OCI-LY1 (cell line): ENCODE results near the gene CDK5RAP2.

Experiments
- H2AFZ ChIP-seq: fragments of 200-600 bp; sonication (generic), shearing (Covaris generic); 2 replicates; pipeline ENCODE4 v1.6.0; 2014; ENCODE audit warnings: antibody characterized with exemption, mild to moderate bottlenecking, low read length
- H3F3A ChIP-seq: fragments of 200-600 bp; sonication (generic), shearing (Covaris generic); 2 replicates; pipeline ENCODE4 v1.6.0; 2014; ENCODE audit warnings: mild to moderate bottlenecking, antibody characterized with exemption, low read length, moderate library complexity; ENCODE audit not compliant: insufficient read depth
- H3K27ac ChIP-seq: fragments of 200-600 bp; sonication (generic); 2 replicates; pipeline ENCODE4 v1.5.1; 2014; ENCODE audit warnings: low read length, mixed run types, mild to moderate bottlenecking, low read depth; ENCODE audit not compliant: poor library complexity, severe bottlenecking
- H3K27me3 ChIP-seq: fragments of 200-600 bp; sonication (generic); 2 replicates; pipeline ENCODE4 v1.6.0; 2014; ENCODE audit warnings: antibody characterized with exemption, mild to moderate bottlenecking, low read length, moderate library complexity; ENCODE audit not compliant: insufficient read depth
- H3K36me3 ChIP-seq: fragments of 200-600 bp; sonication (generic); 2 replicates; pipeline ENCODE4 v1.6.1; 2014; ENCODE audit warnings: mild to moderate bottlenecking, antibody characterized with exemption, low read length, moderate library complexity, mixed read lengths; ENCODE audit not compliant: insufficient read depth
- H3K4me1 ChIP-seq: fragments of 200-600 bp; sonication (generic); 2 replicates; pipeline ENCODE4 v1.5.1; 2014; ENCODE audit warnings: mild to moderate bottlenecking, low read length, moderate library complexity; ENCODE audit not compliant: insufficient read depth, severe bottlenecking
- H3K4me2 ChIP-seq: fragments of 200-600 bp; sonication (generic), shearing (Covaris generic); 2 replicates; pipeline ENCODE4 v1.6.1; 2014; ENCODE audit warnings: low read length
- H3K4me3 ChIP-seq: fragments of 200-600 bp; sonication (generic); 2 replicates; pipeline ENCODE4 v1.5.1; 2014; ENCODE audit warnings: low read length, low read depth, mild to moderate bottlenecking, mixed read lengths; ENCODE audit not compliant: poor library complexity, severe bottlenecking
- H3K79me2 ChIP-seq: fragments of 200-600 bp; shearing (Covaris generic); 2 replicates; pipeline ENCODE4 v1.6.1; 2016; ENCODE audit warnings: mixed run types, low read length, mixed read lengths; ENCODE audit not compliant: insufficient read depth
- H3K9ac ChIP-seq: fragments of 200-600 bp; sonication (generic), shearing (Covaris generic); 2 replicates; pipeline ENCODE4 v1.6.1; 2014; ENCODE audit warnings: mild to moderate bottlenecking, low read length, mixed read lengths
- H3K9me2 ChIP-seq: fragments of 200-600 bp; sonication (generic), shearing (Covaris generic); 2 replicates; pipeline ENCODE4 v1.6.1; 2014; ENCODE audit warnings: low read depth, mild to moderate bottlenecking, low read length, mixed read lengths
- H3K9me3 ChIP-seq: fragments of 200-600 bp; shearing (Covaris generic); 2 replicates; pipeline ENCODE4 v1.6.1; 2014; ENCODE audit warnings: low read length, mixed read lengths
- H4K20me1 ChIP-seq: fragments of 200-600 bp; sonication (generic), shearing (Covaris generic); 2 replicates; pipeline ENCODE4 v1.6.0; 2016; ENCODE audit warnings: mild to moderate bottlenecking, low read length; ENCODE audit not compliant: insufficient read depth
- CTCF ChIP-seq: fragments of 200-600 bp; sonication (generic), shearing (Covaris generic); IDR thresholded peaks from 2 replicates; pipeline ENCODE4 v1.5.1; 2017; ENCODE audit warnings: mild to moderate bottlenecking, antibody characterized with exemption, low read length, moderate library complexity, mixed read lengths
- EZH2 ChIP-seq: fragments of 200-600 bp; sonication (generic), shearing (Covaris generic); IDR thresholded peaks from 2 replicates; pipeline ENCODE4 v1.8.0; 2017; ENCODE audit warnings: borderline replicate concordance, mixed run types, mild to moderate bottlenecking, antibody characterized with exemption, low read length, moderate library complexity, mixed read lengths

CDK5RAP2 gene

GRCh38 chr9:120447959-120448500, 131.9 kb downstream of the CDK5RAP2 start:
- Histone ChIP-seq H3F3A (no peaks in the 10 kb centered on the region), H3K9ac (no peak overlapping the region), H2AFZ (no peak overlapping the region), H3K4me2 (no peak overlapping the region), H3K27me3 (no peaks in the 10 kb centered on the region), H3K9me3 (no peaks in the 10 kb centered on the region), H3K4me1 (no peaks in the 10 kb centered on the region), H3K79me2 (0 out of 2 replicates have a peak, but pooled peaks cover 5% of the 10 kb centered on the region), H4K20me1 (no peaks in the 10 kb centered on the region), H3K4me3 (no peak overlapping the region), H3K27ac (no peak overlapping the region), H3K9me2 (no peaks in the 10 kb centered on the region), H3K36me3 (peaks cover 88% of the 10 kb centered on the region)
- TF ChIP-seq CTCF, result no peak
- no peak for TF ChIP-seq EZH2

- Histone ChIP-seq H3K4me2 (no peak overlapping the region), H4K20me1 (no peaks in the 10 kb centered on the region), H3K9me2 (no peaks in the 10 kb centered on the region), H3K27me3 (no peaks in the 10 kb centered on the region), H3K27ac (no peak overlapping the region), H3K4me1 (no peaks in the 10 kb centered on the region), H3K9me3 (no peaks in the 10 kb centered on the region), H3K36me3 (peaks cover 90% of the 10 kb centered on the region), H3K9ac (no peak overlapping the region), H3K79me2 (0 out of 2 replicates have a peak, but pooled peaks cover 5% of the 10 kb centered on the region), H3K4me3 (no peak overlapping the region), H3F3A (no peaks in the 10 kb centered on the region), H2AFZ (no peak overlapping the region)
- TF ChIP-seq CTCF (no peak), EZH2 (no peak)
These were observed 133.3 kb downstream of the CDK5RAP2 start for GRCh38 chr9:120446671-120447070.

GRCh38 chr9:120443976-120444375, 136.0 kb downstream of the CDK5RAP2 start:
- Histone ChIP-seq H3K27me3 (no peaks in the 10 kb centered on the region), H3K9me2 (no peaks in the 10 kb centered on the region), H3K79me2 (no peaks in the 10 kb centered on the region), H3K27ac (no peak overlapping the region), H3K4me2 (no peak overlapping the region), H3K9me3 (no peaks in the 10 kb centered on the region), H4K20me1 (no peaks in the 10 kb centered on the region), H3K36me3 (peaks cover 93% of the 10 kb centered on the region), H3K4me3 (no peak overlapping the region), H3K9ac (no peak overlapping the region), H3K4me1 (no peaks in the 10 kb centered on the region), H2AFZ (no peak overlapping the region), H3F3A (no peaks in the 10 kb centered on the region)
- no peak for TF ChIP-seq CTCF
